GM23338 (cell line): ENCODE results near the gene SH3GL3. TPM values are rescaled to one million over a fixed set of nuclear protein-coding genes. Genes with fewer than 3 reads are reported as not detected.
A peak's percentile ranks its signal among the peaks of the same experiment; 100 is the strongest.

Experiments
- ATAC-seq: fragments of 200-7000 bp; cut with Tn5 transposase; 3 replicates; pipeline ENCODE4 v1.9.1; 2020
- DNase-seq: peaks from one replicate; pipeline ENCODE4 v3.0.0-alpha.2; 2015; ENCODE audit warnings: low spot score
- H2AFZ ChIP-seq: fragments of 200-600 bp; sonication (generic); 2 replicates; pipeline ENCODE4 v1.8.0; 2016; ENCODE audit warnings: antibody characterized with exemption, mild to moderate bottlenecking, moderate library complexity
- H3F3A ChIP-seq: fragments of 200-600 bp; sonication (generic); replicated peaks from 2 replicates; pipeline ENCODE4 v1.8.0; 2017; ENCODE audit warnings: antibody characterized with exemption, mixed run types, low read depth
- H3K27ac ChIP-seq: fragments of 200-600 bp; sonication (generic); 2 replicates; pipeline ENCODE4 v1.6.1; 2016; ENCODE audit warnings: low read depth
- H3K27me3 ChIP-seq: fragments of 200-600 bp; sonication (generic); 2 replicates; pipeline ENCODE4 v1.8.0; 2016; ENCODE audit warnings: mild to moderate bottlenecking, mixed run types, moderate library complexity; ENCODE audit not compliant: insufficient read depth
- H3K36me3 ChIP-seq: fragments of 200-600 bp; sonication (generic); 2 replicates; pipeline ENCODE4 v1.8.0; 2016; ENCODE audit warnings: mild to moderate bottlenecking; ENCODE audit not compliant: insufficient read depth
- H3K4me1 ChIP-seq: fragments of 200-600 bp; sonication (generic); 2 replicates; pipeline ENCODE4 v1.8.0; 2016; ENCODE audit warnings: mild to moderate bottlenecking, moderate library complexity; ENCODE audit not compliant: insufficient read depth
- H3K4me2 ChIP-seq: fragments of 200-600 bp; sonication (generic); 2 replicates; pipeline ENCODE4 v1.7.1; 2017; ENCODE audit warnings: mixed run types
- H3K4me3 ChIP-seq: fragments of 200-600 bp; sonication (generic); 2 replicates; pipeline ENCODE4 v1.6.1; 2016; ENCODE audit warnings: mixed run types
- H3K79me2 ChIP-seq: fragments of 200-600 bp; sonication (generic); replicated peaks from 2 replicates; pipeline ENCODE4 v1.8.0; 2017; ENCODE audit warnings: mild to moderate bottlenecking; ENCODE audit not compliant: insufficient read depth
- H3K9me2 ChIP-seq: fragments of 200-600 bp; sonication (generic); 2 replicates; pipeline ENCODE4 v1.8.0; 2017; ENCODE audit not compliant: insufficient read depth
- H4K20me1 ChIP-seq: fragments of 200-600 bp; sonication (generic); replicated peaks from 2 replicates; pipeline ENCODE4 v1.8.0; 2017; ENCODE audit warnings: mild to moderate bottlenecking; ENCODE audit not compliant: insufficient read depth
- H3K27ac Mint-ChIP-seq: 2 replicates; pipeline ENCODE4 v1.8.0; 2020; ENCODE audit warnings: inconsistent platforms, mild to moderate bottlenecking, moderate library complexity, mixed read lengths
- H3K27me3 Mint-ChIP-seq: 3 replicates; pipeline ENCODE4 v1.8.0; 2022; ENCODE audit warnings: low read depth, mild to moderate bottlenecking, moderate library complexity, mixed read lengths, inconsistent platforms; ENCODE audit not compliant: insufficient read depth, poor library complexity
- H3K36me3 Mint-ChIP-seq: 3 replicates; pipeline ENCODE4 v1.8.0; 2021; ENCODE audit warnings: low read depth, mild to moderate bottlenecking, inconsistent platforms, moderate library complexity, mixed read lengths
- H3K4me1 Mint-ChIP-seq: 3 replicates; pipeline ENCODE4 v1.8.0; 2020; ENCODE audit warnings: mild to moderate bottlenecking, inconsistent platforms, mixed read lengths
- H3K4me3 Mint-ChIP-seq: 3 replicates; pipeline ENCODE4 v1.8.0; 2021; ENCODE audit warnings: moderate library complexity, mild to moderate bottlenecking, inconsistent platforms, mixed read lengths
- H3K9me3 Mint-ChIP-seq: 3 replicates; pipeline ENCODE4 v1.8.0; 2020; ENCODE audit warnings: moderate library complexity, mild to moderate bottlenecking, inconsistent platforms, mixed read lengths
- CREB1 ChIP-seq: fragments of 250-450 bp; sonication (Bioruptor Pico); IDR thresholded peaks from 2 replicates; pipeline ENCODE4 v1.5.0; 2020; ENCODE audit warnings: low read depth, mild to moderate bottlenecking, moderate library complexity
- EZH2 ChIP-seq: fragments of 200-600 bp; sonication (generic); IDR thresholded peaks from one replicate; pipeline ENCODE4 v1.8.0; 2017; ENCODE audit warnings: antibody characterized with exemption, mild to moderate bottlenecking, low read depth; ENCODE audit not compliant: unreplicated experiment
- EZH2phosphoT487 ChIP-seq: fragments of 200-600 bp; sonication (generic); IDR thresholded peaks from one replicate; pipeline ENCODE4 v1.8.1; 2018; ENCODE audit warnings: antibody characterized with exemption; ENCODE audit not compliant: unreplicated experiment
- JUNB ChIP-seq: IDR thresholded peaks from one replicate; pipeline ENCODE4 v1.6.1; 2016; ENCODE audit warnings: antibody characterized with exemption; ENCODE audit not compliant: unreplicated experiment
- NANOG ChIP-seq: IDR thresholded peaks from 2 replicates; pipeline ENCODE4 v1.6.1; 2016; ENCODE audit warnings: antibody characterized with exemption, borderline replicate concordance
- POLR2AphosphoS5 ChIP-seq: IDR thresholded peaks from 2 replicates; pipeline ENCODE4 v1.6.1; 2016; ENCODE audit warnings: antibody characterized with exemption, low read depth
- REST ChIP-seq: IDR thresholded peaks from one replicate; pipeline ENCODE4 v1.6.1; 2018; ENCODE audit warnings: antibody characterized with exemption; ENCODE audit not compliant: unreplicated experiment
- STAT1 ChIP-seq: IDR thresholded peaks from one replicate; pipeline ENCODE4 v1.6.1; 2016; ENCODE audit warnings: antibody characterized with exemption; ENCODE audit not compliant: unreplicated experiment
- ZNF114 ChIP-seq: fragments of 250-450 bp; sonication (Bioruptor Pico); IDR thresholded peaks from 2 replicates; pipeline ENCODE4 v1.5.0; 2020; ENCODE audit warnings: mild to moderate bottlenecking, moderate library complexity
- ZNF331 ChIP-seq: fragments of 250-450 bp; sonication (Bioruptor Pico); IDR thresholded peaks from 2 replicates; pipeline ENCODE4 v1.5.0; 2020; ENCODE audit warnings: low read depth, mild to moderate bottlenecking, moderate library complexity
- ZNF462 ChIP-seq: fragments of 250-450 bp; sonication (Bioruptor Pico); IDR thresholded peaks from 2 replicates; pipeline ENCODE4 v1.5.0; 2020; ENCODE audit warnings: mild to moderate bottlenecking, moderate library complexity
- polyA plus RNA-seq: library from polyadenylated mRNA; unstranded; fragments of >200 nt; fragmentation: Nextera tagmentation; extraction: Ambion mirVana; gene quantifications from 2 replicates; pipeline ENCODE4 v1.2.1, GENCODE V29; 2016
- total RNA-seq: library from RNA; depleted of rRNA; stranded (reverse); fragments of >200 nt; shearing (Covaris generic); gene quantifications from 2 replicates; pipeline ENCODE4 v1.2.3, GENCODE V29; 2014
- TF ChIP-seq, protein P1 (sequence below): IDR thresholded peaks from 2 replicates; pipeline ENCODE4 v1.6.1; 2016; ENCODE audit warnings: antibody characterized with exemption
- TF ChIP-seq, protein P2 (sequence below), 2 experiments: fragments of 200-600 bp in 1 of 2; sonication (generic) in 1 of 2; conservative IDR thresholded peaks; 2 replicates each; pipeline versions ENCODE4 v1.5.1 to v1.6.1; 2016 to 2017; ENCODE audit warnings: antibody characterized with exemption in 2 of 2, low read depth in 2 of 2, mild to moderate bottlenecking in 2 of 2, moderate library complexity in 1 of 2

Gene SH3GL3
- total and polyA plus RNA-seq, 2 experiments from 2014 or later = 15.9 to 21.1 TPM

GRCh38 chr15:83446417-83446816 lies 724 bp upstream of the SH3GL3 start:
- H3K9me3 Mint-ChIP-seq = peaks cover 2% of the 10 kb centered on the region; the same call in 2 of the 3 replicates
- Histone ChIP-seq H3F3A (0 out of 2 replicates have a peak, but pooled peaks cover 5% of the 10 kb centered on the region), H3K9me2 (no peaks in the 10 kb centered on the region), H3K4me3 (peak overlapping the region; percentile 58), H4K20me1 (no peaks in the 10 kb centered on the region; the same call in 1 of the 2 replicates), H3K79me2 (peaks cover 8% of the 10 kb centered on the region; the same call in 1 of the 2 replicates), H3K27me3 (peaks cover 28% of the 10 kb centered on the region), H3K4me1 (peaks cover 7% of the 10 kb centered on the region; the same call in 1 of the 2 replicates), H2AFZ (peak overlapping the region; percentile 98), H3K27ac (no peak overlapping the region), H3K4me2 (peak overlapping the region; percentile 96), H3K36me3 (no peaks in the 10 kb centered on the region)
- H3K4me3 Mint-ChIP-seq = peak overlapping the region; percentile 86
- H3K4me1 Mint-ChIP-seq = peaks cover 26% of the 10 kb centered on the region
- peaks cover 3% of the 10 kb centered on the region; the same call in 2 of the 3 replicates for H3K36me3 Mint-ChIP-seq
- no peak; the same call in 1 of the 3 replicates for ATAC-seq
- DNase-seq = no peak
- TF ChIP-seq STAT1 (no peak), POLR2AphosphoS5 (no peak), EZH2phosphoT487 (no peak), CREB1 (CRISPR knock-in tag) (no peak), NANOG (no peak), JUNB (no peak), ZNF331 (CRISPR knock-in tag) (no peak), REST (no peak), EZH2 (no peak), ZNF114 (CRISPR knock-in tag) (no peak), ZNF462 (CRISPR knock-in tag) (no peak)
- TF ChIP-seq, protein P1, sequence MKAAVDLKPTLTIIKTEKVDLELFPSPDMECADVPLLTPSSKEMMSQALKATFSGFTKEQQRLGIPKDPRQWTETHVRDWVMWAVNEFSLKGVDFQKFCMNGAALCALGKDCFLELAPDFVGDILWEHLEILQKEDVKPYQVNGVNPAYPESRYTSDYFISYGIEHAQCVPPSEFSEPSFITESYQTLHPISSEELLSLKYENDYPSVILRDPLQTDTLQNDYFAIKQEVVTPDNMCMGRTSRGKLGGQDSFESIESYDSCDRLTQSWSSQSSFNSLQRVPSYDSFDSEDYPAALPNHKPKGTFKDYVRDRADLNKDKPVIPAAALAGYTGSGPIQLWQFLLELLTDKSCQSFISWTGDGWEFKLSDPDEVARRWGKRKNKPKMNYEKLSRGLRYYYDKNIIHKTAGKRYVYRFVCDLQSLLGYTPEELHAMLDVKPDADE = no peak
- TF ChIP-seq, protein P2, sequence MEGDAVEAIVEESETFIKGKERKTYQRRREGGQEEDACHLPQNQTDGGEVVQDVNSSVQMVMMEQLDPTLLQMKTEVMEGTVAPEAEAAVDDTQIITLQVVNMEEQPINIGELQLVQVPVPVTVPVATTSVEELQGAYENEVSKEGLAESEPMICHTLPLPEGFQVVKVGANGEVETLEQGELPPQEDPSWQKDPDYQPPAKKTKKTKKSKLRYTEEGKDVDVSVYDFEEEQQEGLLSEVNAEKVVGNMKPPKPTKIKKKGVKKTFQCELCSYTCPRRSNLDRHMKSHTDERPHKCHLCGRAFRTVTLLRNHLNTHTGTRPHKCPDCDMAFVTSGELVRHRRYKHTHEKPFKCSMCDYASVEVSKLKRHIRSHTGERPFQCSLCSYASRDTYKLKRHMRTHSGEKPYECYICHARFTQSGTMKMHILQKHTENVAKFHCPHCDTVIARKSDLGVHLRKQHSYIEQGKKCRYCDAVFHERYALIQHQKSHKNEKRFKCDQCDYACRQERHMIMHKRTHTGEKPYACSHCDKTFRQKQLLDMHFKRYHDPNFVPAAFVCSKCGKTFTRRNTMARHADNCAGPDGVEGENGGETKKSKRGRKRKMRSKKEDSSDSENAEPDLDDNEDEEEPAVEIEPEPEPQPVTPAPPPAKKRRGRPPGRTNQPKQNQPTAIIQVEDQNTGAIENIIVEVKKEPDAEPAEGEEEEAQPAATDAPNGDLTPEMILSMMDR (conservative IDR thresholded peaks at IDR 0.05; ENCODE audit: low read depth in 2 of 2) = no peak
- peaks cover 24% of the 10 kb centered on the region for H3K27me3 Mint-ChIP-seq
- no peak overlapping the region for H3K27ac Mint-ChIP-seq
